DOHH2 (cell line): Measurements from ENCODE around the gene VAC14.

ENCODE experiments used
- H3F3A ChIP-seq: fragments of 200-600 bp; sonication (generic), shearing (Covaris generic); 2 replicates; pipeline ENCODE4 v1.6.0; 2016; ENCODE audit warnings: antibody characterized with exemption, mild to moderate bottlenecking; ENCODE audit not compliant: control insufficient read depth, insufficient read depth
- H3K27ac ChIP-seq: fragments of 200-600 bp; sonication (generic); 2 replicates; pipeline ENCODE4 v1.5.1; 2014; ENCODE audit warnings: low read depth, mild to moderate bottlenecking, low read length, moderate library complexity
- H3K27me3 ChIP-seq: fragments of 200-600 bp; sonication (generic); 2 replicates; pipeline ENCODE4 v1.6.1; 2014; ENCODE audit warnings: mild to moderate bottlenecking, low read length, mixed read lengths; ENCODE audit not compliant: control insufficient read depth
- H3K36me3 ChIP-seq: fragments of 200-600 bp; sonication (generic); 2 replicates; pipeline ENCODE4 v1.6.1; 2014; ENCODE audit warnings: mild to moderate bottlenecking, low read length, moderate library complexity, mixed read lengths; ENCODE audit not compliant: control insufficient read depth
- H3K4me1 ChIP-seq: fragments of 200-600 bp; sonication (generic); 2 replicates; pipeline ENCODE4 v1.6.1; 2014; ENCODE audit warnings: mild to moderate bottlenecking, low read length, mixed read lengths; ENCODE audit not compliant: control insufficient read depth
- H3K4me2 ChIP-seq: fragments of 200-600 bp; sonication (generic); 2 replicates; pipeline ENCODE4 v1.6.0; 2014; ENCODE audit warnings: mild to moderate bottlenecking, low read length, moderate library complexity
- H3K4me3 ChIP-seq: fragments of 200-600 bp; sonication (generic); 2 replicates; pipeline ENCODE4 v1.5.1; 2014; ENCODE audit warnings: mild to moderate bottlenecking, low read length, mixed read lengths
- H3K79me2 ChIP-seq: fragments of 200-600 bp; sonication (generic); 2 replicates; pipeline ENCODE4 v1.6.1; 2014; ENCODE audit warnings: mild to moderate bottlenecking, low read length, mixed read lengths; ENCODE audit not compliant: control insufficient read depth
- H3K9me2 ChIP-seq: fragments of 200-600 bp; sonication (generic); replicated peaks from 2 replicates; pipeline ENCODE4 v1.6.1; 2014; ENCODE audit warnings: mild to moderate bottlenecking, low read length, mixed read lengths; ENCODE audit not compliant: control insufficient read depth
- H3K9me3 ChIP-seq: fragments of 200-600 bp; sonication (generic); 2 replicates; pipeline ENCODE4 v1.6.1; 2014; ENCODE audit warnings: antibody characterized with exemption, low read length, mixed read lengths; ENCODE audit not compliant: control insufficient read depth, insufficient read depth
- H4K20me1 ChIP-seq: fragments of 200-600 bp; sonication (generic); 2 replicates; pipeline ENCODE4 v1.6.0; 2014; ENCODE audit warnings: low read depth, mild to moderate bottlenecking, antibody characterized with exemption, low read length, moderate library complexity; ENCODE audit not compliant: control insufficient read depth, insufficient read depth
- CTCF ChIP-seq: fragments of 200-600 bp; sonication (generic); IDR thresholded peaks from one replicate; pipeline ENCODE4 v1.5.1; 2014; ENCODE audit warnings: antibody characterized with exemption, mild to moderate bottlenecking, low read depth, low read length; ENCODE audit not compliant: poor library complexity, severe bottlenecking
- EZH2phosphoT487 ChIP-seq: fragments of 200-600 bp; sonication (generic); IDR thresholded peaks from 2 replicates; pipeline ENCODE4 v1.6.1; 2017; ENCODE audit warnings: borderline replicate concordance, mild to moderate bottlenecking, antibody characterized with exemption, low read length, moderate library complexity, mixed read lengths

VAC14 gene

GRCh38 chr16:70711211-70712031 lies 89.5 kb downstream of the VAC14 start:
- Histone ChIP-seq H3K9me2 (no peaks in the 10 kb centered on the region), H3K4me2 (no peak overlapping the region), H3F3A (no peaks in the 10 kb centered on the region), H3K4me1 (no peaks in the 10 kb centered on the region), H3K79me2 (no peaks in the 10 kb centered on the region), H3K36me3 (no peaks in the 10 kb centered on the region), H3K9me3 (no peaks in the 10 kb centered on the region), H4K20me1 (no peaks in the 10 kb centered on the region), H3K27ac (no peak overlapping the region), H3K27me3 (no peaks in the 10 kb centered on the region), H3K4me3 (no peak overlapping the region)
- no peak for TF ChIP-seq CTCF
- no peak for TF ChIP-seq EZH2phosphoT487

- no peaks in the 10 kb centered on the region for H3K9me2 ChIP-seq
- no peaks in the 10 kb centered on the region for H3K36me3 ChIP-seq
- H3K27ac ChIP-seq = no peak overlapping the region
- no peaks in the 10 kb centered on the region for H3K79me2 ChIP-seq
- no peak overlapping the region for H3K4me3 ChIP-seq
- H3K4me2 ChIP-seq = no peak overlapping the region
- TF ChIP-seq EZH2phosphoT487 = no peak
- no peaks in the 10 kb centered on the region for H3K27me3 ChIP-seq
- no peaks in the 10 kb centered on the region for H3F3A ChIP-seq
- no peaks in the 10 kb centered on the region for H3K9me3 ChIP-seq
- no peaks in the 10 kb centered on the region for H3K4me1 ChIP-seq
- H4K20me1 ChIP-seq = no peaks in the 10 kb centered on the region
Observed at GRCh38 chr16:70710422-70711210, 90.3 kb downstream of the VAC14 start.

GRCh38 chr16:70709942-70710341 lies 91.0 kb downstream of the VAC14 start:
- Histone ChIP-seq H3K4me3 (no peak overlapping the region), H3K9me3 (no peaks in the 10 kb centered on the region), H3K36me3 (no peaks in the 10 kb centered on the region), H4K20me1 (no peaks in the 10 kb centered on the region), H3K79me2 (no peaks in the 10 kb centered on the region), H3F3A (no peaks in the 10 kb centered on the region), H3K9me2 (no peaks in the 10 kb centered on the region), H3K4me2 (no peak overlapping the region), H3K4me1 (no peaks in the 10 kb centered on the region), H3K27me3 (no peaks in the 10 kb centered on the region), H3K27ac (no peak overlapping the region)
- TF ChIP-seq EZH2phosphoT487 (no peak), CTCF (no peak)

GRCh38 chr16:70709457-70709856 lies 91.5 kb downstream of the VAC14 start:
- H3K4me2 ChIP-seq = no peak overlapping the region

More at GRCh38 chr16:70709457-70709856, 91.5 kb downstream of the VAC14 start:
- no peaks in the 10 kb centered on the region for H3K36me3 ChIP-seq
- no peaks in the 10 kb centered on the region for H4K20me1 ChIP-seq
- H3K27me3 ChIP-seq = no peaks in the 10 kb centered on the region
- H3K27ac ChIP-seq = no peak overlapping the region
- TF ChIP-seq CTCF (no peak), EZH2phosphoT487 (no peak)
- no peaks in the 10 kb centered on the region for H3K79me2 ChIP-seq
- H3K9me3 ChIP-seq = no peaks in the 10 kb centered on the region
- no peak overlapping the region for H3K4me3 ChIP-seq
- no peaks in the 10 kb centered on the region for H3F3A ChIP-seq
- no peaks in the 10 kb centered on the region for H3K9me2 ChIP-seq
- no peaks in the 10 kb centered on the region for H3K4me1 ChIP-seq
